Vagina (tissue), 2 donors: Measurements from ENCODE around the gene ZNF14.

Experiments
- CTCF ChIP-seq, 3 experiments: fragments of 450-650 bp in 2 of 3; fragments of 200-600 bp in 1 of 3; sonication (generic) in 1 of 3; IDR thresholded peaks; one replicate each; pipeline ENCODE4 v1.5.1; 2017 to 2019; ENCODE audit warnings: antibody characterized with exemption in 3 of 3, mild to moderate bottlenecking in 2 of 3, moderate library complexity in 2 of 3
- POLR2A ChIP-seq, 2 donors: fragments of 450-650 bp; IDR thresholded peaks; one replicate each; pipeline ENCODE4 v1.6.1; 2017; ENCODE audit warnings: antibody characterized with exemption in 2 of 2, mild to moderate bottlenecking in 2 of 2, moderate library complexity in 2 of 2
- POLR2AphosphoS5 ChIP-seq, 2 donors: sonication (generic); formaldehyde crosslinking; IDR thresholded peaks; one replicate each; pipeline ENCODE4 v1.9.0; 2017; ENCODE audit warnings: antibody characterized with exemption in 2 of 2, mild to moderate bottlenecking in 2 of 2, low read depth in 1 of 2; ENCODE audit not compliant: insufficient read depth in 1 of 2

- TF ChIP-seq CTCF (IDR thresholded peaks at IDR 0.05): no peak
- TF ChIP-seq POLR2AphosphoS5 (IDR thresholded peaks at IDR 0.05; ENCODE audit: insufficient read depth in 1 of 2, low read depth in 1 of 2): no peak
- no peak for TF ChIP-seq POLR2A (IDR thresholded peaks at IDR 0.05)
Measured at GRCh38 chr19:19721896-19722295, 11.0 kb downstream of the ZNF14 start.
